ENCODE data around the gene USP9X. TPM values are rescaled to one million over a fixed set of nuclear protein-coding genes. Genes with fewer than 3 reads are reported as not detected.
A peak's percentile ranks its signal among the peaks of the same experiment; 100 is the strongest.
"Not testable (repeated sequence)": the region's sequence is repeated elsewhere in the genome, so short reads cannot be mapped to it uniquely, and the experiment has no call there.

USP9X gene
- total RNA-seq, 4 donors from 2014 or later = 50.4 to 77.6 (median 58.4) TPM

DNA sequence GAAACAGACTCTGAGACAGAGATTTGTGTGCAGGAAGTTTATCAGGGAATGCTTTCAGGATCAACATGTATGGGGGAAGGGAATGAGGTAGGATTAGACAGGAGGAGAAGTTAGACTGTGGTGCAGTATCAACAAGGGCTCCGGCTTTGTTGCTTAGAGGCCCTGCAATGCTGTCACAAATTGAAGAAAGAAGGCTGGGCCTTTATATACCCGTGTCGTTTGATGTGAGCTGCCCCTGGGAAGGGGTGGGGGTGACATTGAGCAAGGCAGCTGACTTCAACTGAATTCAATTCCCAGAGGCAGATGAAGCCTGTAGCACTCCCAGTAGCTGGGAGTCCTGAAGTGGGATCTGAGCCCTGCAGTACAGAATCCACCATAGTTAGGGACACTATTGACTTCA is 29.5 kb upstream of the USP9X start:
- peak in 1 of 2 donors; percentile 20 for DNase-seq (ENCODE audit: low spot score in 2 of 2)
- TF ChIP-seq POLR2A (IDR thresholded peaks at IDR 0.05) = no peak
- TF ChIP-seq, protein P1, sequence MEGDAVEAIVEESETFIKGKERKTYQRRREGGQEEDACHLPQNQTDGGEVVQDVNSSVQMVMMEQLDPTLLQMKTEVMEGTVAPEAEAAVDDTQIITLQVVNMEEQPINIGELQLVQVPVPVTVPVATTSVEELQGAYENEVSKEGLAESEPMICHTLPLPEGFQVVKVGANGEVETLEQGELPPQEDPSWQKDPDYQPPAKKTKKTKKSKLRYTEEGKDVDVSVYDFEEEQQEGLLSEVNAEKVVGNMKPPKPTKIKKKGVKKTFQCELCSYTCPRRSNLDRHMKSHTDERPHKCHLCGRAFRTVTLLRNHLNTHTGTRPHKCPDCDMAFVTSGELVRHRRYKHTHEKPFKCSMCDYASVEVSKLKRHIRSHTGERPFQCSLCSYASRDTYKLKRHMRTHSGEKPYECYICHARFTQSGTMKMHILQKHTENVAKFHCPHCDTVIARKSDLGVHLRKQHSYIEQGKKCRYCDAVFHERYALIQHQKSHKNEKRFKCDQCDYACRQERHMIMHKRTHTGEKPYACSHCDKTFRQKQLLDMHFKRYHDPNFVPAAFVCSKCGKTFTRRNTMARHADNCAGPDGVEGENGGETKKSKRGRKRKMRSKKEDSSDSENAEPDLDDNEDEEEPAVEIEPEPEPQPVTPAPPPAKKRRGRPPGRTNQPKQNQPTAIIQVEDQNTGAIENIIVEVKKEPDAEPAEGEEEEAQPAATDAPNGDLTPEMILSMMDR (IDR thresholded peaks at IDR 0.05) = no peak
- intact Hi-C loops (cut with DNase I; ENCODE audit: low total_unique reads) = no loop called here
- 43 to 47% methylated on average over 3 of the region's 3 CpGs for WGBS, 2 donors
- no peak overlapping the region for H3K4me3 ChIP-seq (ENCODE audit: low read depth, poor library complexity, severe bottlenecking)

DNA sequence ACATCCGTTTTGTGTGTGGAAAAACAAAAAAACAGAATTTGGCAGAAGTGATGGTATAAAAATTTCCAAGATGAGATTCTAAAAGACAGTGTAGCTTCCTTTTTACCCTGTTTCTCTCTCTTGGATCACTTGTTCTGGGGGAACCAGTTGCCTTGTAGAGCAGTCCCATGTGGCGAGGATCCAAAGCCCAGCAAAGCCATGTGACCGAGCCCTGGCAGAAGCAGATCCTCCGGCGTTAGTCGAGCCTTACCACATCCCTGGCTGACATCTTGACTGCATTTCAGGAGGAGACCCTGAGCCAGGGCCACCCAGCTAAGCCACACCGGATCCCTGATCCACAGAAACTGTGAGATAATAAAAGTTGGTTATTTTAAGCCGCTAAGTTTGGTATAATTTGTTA is 22.0 kb upstream of the USP9X start:
- DNase-seq (ENCODE audit: low spot score in 2 of 2); H3K4me3 ChIP-seq (ENCODE audit: low read depth, poor library complexity, severe bottlenecking); intact Hi-C loops (cut with DNase I; ENCODE audit: low total_unique reads): not testable (repeated sequence)
- WGBS, 2 donors = 59 to 67% methylated on average over 4 to 8 of the region's 8 CpGs

DNA sequence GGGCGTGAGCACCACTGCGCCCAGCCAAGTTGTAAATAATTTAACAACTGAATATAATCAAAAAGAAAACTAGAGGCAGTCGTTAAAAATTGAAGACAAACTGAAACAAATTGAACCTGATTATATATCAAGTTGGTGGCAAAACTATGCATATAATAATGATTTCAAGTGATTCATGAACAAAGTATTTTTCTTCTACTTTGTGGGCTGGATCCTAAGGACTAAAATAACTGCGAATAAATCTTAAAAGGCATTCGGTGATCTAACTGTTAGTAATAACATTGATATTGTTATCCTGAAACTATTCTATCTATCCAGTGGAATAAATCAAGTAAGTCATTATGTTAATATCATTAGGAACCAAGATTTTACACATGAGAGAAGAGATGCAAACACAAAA is 21.2 kb upstream of the USP9X start:
- intact Hi-C loops (cut with DNase I; ENCODE audit: low total_unique reads) = no loop called here
- H3K4me3 ChIP-seq (ENCODE audit: low read depth, poor library complexity, severe bottlenecking) = no peak overlapping the region
- TF ChIP-seq, protein P1 (IDR thresholded peaks at IDR 0.05) = no peak
- TF ChIP-seq POLR2A (IDR thresholded peaks at IDR 0.05) = no peak
- no peak for DNase-seq (ENCODE audit: low spot score in 2 of 2)
- 44 to 73% methylated on average over 5 of the region's 5 CpGs for WGBS, 2 donors

DNA sequence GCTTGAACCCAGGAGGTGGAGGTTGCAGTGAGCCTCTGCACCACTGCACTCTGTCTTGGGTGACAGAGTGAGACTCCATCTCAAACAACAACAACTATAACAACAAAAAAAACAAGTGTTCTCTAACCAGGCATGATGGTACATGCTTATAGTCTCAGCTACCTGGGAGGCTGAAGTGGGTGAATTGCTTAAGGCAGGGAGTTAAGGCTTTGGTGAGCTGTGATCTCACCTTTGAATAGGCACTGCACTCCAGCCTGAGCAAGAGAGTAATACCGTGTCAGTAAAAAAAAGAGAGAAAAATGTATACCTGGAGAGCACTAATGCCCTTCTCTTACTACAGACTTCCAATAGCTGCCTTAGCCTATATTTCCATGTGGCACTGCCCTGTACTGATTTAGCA is 18.9 kb upstream of the USP9X start:
- no peak for DNase-seq (ENCODE audit: low spot score in 2 of 2)
- 25 to 74% methylated on average over 1 of the region's 1 CpG for WGBS, 2 donors

DNA sequence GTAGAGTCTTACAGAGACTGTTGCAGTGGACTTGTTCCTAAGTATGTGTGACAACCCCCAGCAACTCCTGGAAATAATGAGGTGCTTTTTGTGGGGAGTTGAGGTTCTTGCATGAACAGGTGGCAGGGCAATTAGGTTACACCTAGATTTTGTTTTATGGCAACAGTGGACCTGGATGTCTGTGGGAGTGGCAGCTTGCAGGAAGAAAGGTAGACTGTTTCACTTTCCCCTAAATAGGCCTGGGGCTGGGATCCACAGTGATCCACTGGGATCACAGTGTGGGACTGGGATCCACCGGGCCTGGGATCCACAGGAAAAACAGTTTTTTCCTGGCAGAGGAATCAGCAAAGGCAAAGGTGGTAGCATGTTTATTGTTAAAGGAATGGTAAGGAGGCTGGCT is 18.3 kb upstream of the USP9X start:
- DNase-seq (ENCODE audit: low spot score in 2 of 2) = no peak
- TF ChIP-seq, protein P1 (IDR thresholded peaks at IDR 0.05) = no peak
- no peak for TF ChIP-seq POLR2A (IDR thresholded peaks at IDR 0.05)
- intact Hi-C loops (cut with DNase I; ENCODE audit: low total_unique reads) = no loop called here
- WGBS, 2 donors = 80 to 96% methylated on average over 1 of the region's 1 CpG
- H3K4me3 ChIP-seq (ENCODE audit: low read depth, poor library complexity, severe bottlenecking) = no peak overlapping the region

More for the DNA sequence above, 18.9 kb upstream of the USP9X start:
- intact Hi-C loops (cut with DNase I; ENCODE audit: low total_unique reads) = no loop called here
- H3K4me3 ChIP-seq (ENCODE audit: low read depth, poor library complexity, severe bottlenecking) = no peak overlapping the region
- TF ChIP-seq, protein P1 (IDR thresholded peaks at IDR 0.05) = no peak
- TF ChIP-seq POLR2A (IDR thresholded peaks at IDR 0.05) = no peak

DNA sequence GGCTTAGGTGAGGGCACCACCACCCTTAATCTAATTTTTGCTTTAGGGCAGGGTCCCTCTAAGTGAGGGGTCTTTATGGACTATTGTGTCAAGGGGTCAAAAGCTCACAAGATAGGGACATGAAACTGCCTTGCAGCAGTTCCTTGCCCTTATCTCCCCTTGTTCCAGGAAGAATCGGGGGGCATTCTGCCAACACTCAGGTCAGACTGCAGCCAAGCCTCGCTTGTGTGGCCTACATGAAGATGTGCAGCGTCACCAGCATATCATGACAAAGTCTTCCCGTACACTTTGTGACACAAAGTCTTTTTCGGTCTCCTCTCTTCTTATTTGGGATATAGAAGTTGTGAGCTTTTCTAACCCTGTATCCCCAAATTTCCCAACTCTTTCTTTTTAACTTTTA is 17.5 kb upstream of the USP9X start:
- TF ChIP-seq, protein P1 (IDR thresholded peaks at IDR 0.05) = no peak
- no peak for TF ChIP-seq POLR2A (IDR thresholded peaks at IDR 0.05)
- WGBS, 2 donors = 86 to 98% methylated on average over 4 to 5 of the region's 5 CpGs
- H3K4me3 ChIP-seq (ENCODE audit: low read depth, poor library complexity, severe bottlenecking) = no peak overlapping the region
- DNase-seq (ENCODE audit: low spot score in 2 of 2) = no peak
- intact Hi-C loops (cut with DNase I; ENCODE audit: low total_unique reads) = no loop called here

Data from lower leg skin (tissue), 4 donors.